Left ventricle myocardium superior (tissue), 1 donor: Measurements from ENCODE around the gene MLEC. TPM values are rescaled to one million over a fixed set of nuclear protein-coding genes. Genes with fewer than 3 reads are reported as not detected.

Source experiments
- total RNA-seq: library from RNA; stranded (reverse); fragmentation: NEBNext Ultra II Directional; extraction: Animal tissue kit (Norgen Biotek cat#: 25700); gene quantifications from one replicate; pipeline ENCODE4 v1.2.1, GENCODE V29; 2021
- donor health status: DM: no; HTN: yes; CAD: no; lungs with severe emphysema.

MLEC gene
- total RNA-seq, 1 donor from 2014 or later = 130 TPM

Other genes with a start within 250 kb of the MLEC start
- 116 TPM for gene COX6A1, start 249.0 kb upstream of the MLEC start, total RNA-seq
- 15.8 TPM for gene TRIAP1, start 240.8 kb upstream of the MLEC start, total RNA-seq
- 13.1 TPM for gene GATC, start 240.7 kb upstream of the MLEC start, total RNA-seq
- 38.9 TPM for gene SRSF9, start 217.4 kb upstream of the MLEC start, total RNA-seq
- 144 TPM for gene DYNLL1, start 191.0 kb upstream of the MLEC start, total RNA-seq
- gene COQ5, start 158.0 kb upstream of the MLEC start, total RNA-seq = 38.0 TPM
- 251 TPM for gene RNF10, start 152.8 kb upstream of the MLEC start, total RNA-seq
- 34.0 TPM for gene POP5, start 105.7 kb upstream of the MLEC start, total RNA-seq
- 8.0 TPM for gene CABP1, start 46.5 kb upstream of the MLEC start, total RNA-seq
- 13.2 TPM for gene UNC119B, start 23.3 kb downstream of the MLEC start, total RNA-seq
- 108 TPM for gene ACADS, start 38.7 kb downstream of the MLEC start, total RNA-seq
- gene SPPL3, start 217.2 kb downstream of the MLEC start, total RNA-seq = 34.6 TPM